Measurements from ENCODE around the gene PMPCA. TPM values are rescaled to one million over a fixed set of nuclear protein-coding genes. Genes with fewer than 3 reads are reported as not detected.

PMPCA gene
- total RNA-seq, 1 experiment from 2014 or later: 103 TPM

- no peak for TF ChIP-seq ZNF317 (CRISPR knock-in tag; IDR thresholded peaks at IDR 0.05; ENCODE audit: borderline replicate concordance, low read depth)
- TF ChIP-seq ZNF281 (CRISPR knock-in tag; IDR thresholded peaks at IDR 0.05): no peak
- no peak for TF ChIP-seq ZNF232 (CRISPR knock-in tag; IDR thresholded peaks at IDR 0.05)
- TF ChIP-seq, protein P1, sequence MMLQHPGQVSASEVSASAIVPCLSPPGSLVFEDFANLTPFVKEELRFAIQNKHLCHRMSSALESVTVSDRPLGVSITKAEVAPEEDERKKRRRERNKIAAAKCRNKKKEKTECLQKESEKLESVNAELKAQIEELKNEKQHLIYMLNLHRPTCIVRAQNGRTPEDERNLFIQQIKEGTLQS (CRISPR knock-in tag; conservative IDR thresholded peaks at IDR 0.05): no peak
- no peak for TF ChIP-seq FOXJ3 (CRISPR knock-in tag; IDR thresholded peaks at IDR 0.05; ENCODE audit: borderline replicate concordance)
- no peak for TF ChIP-seq ESRRA (CRISPR knock-in tag; IDR thresholded peaks at IDR 0.05; ENCODE audit: borderline replicate concordance)
Observed at GRCh38 chr9:136429683-136430491, 19.4 kb downstream of the PMPCA start (continued).

DNA sequence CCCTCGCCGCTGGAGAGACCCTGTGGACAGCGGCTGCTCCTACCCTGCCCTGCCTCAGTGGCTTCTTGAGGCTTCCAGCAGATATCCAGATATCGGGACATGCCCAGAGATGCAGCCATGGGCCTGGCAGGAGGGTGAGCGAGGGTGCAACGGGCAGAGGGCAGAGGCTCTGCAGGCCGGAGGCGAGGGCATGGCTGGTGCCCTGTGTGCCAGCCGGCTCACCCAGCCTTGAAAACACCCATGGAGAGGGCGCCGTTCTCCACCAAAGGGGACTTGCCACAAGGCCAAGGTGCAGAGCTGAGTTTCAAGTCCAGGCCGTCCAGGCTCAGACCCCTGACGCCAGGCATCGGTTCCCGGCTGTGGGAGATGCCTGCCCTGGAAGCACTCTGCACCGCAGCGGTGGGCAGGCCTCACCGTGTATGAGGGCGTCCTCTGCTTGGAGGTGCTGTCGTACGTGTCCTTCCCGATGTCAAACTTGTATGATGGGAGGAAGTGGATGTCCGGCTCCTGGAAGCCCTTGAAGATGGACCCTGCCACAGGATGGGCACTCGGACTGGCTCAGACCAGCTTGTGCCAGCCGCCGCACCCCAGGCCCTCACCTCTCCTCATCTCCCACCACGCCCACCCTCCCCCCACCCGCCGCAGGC is 20.3 kb downstream of the PMPCA start:
- Mint-ChIP-seq H3K9me3 (no peaks in the 10 kb centered on the region), H3K27me3 (ENCODE audit: low read depth) (no peaks in the 10 kb centered on the region), H3K4me1 (no peaks in the 10 kb centered on the region), H3K27ac (no peak overlapping the region), H3K4me3 (no peak overlapping the region), H3K36me3 (no peaks in the 10 kb centered on the region)
- TF ChIP-seq NR1H2 (CRISPR knock-in tag; IDR thresholded peaks at IDR 0.05) (no peak), FOXP4 (CRISPR knock-in tag; IDR thresholded peaks at IDR 0.05) (no peak)
- POLR2A ChIA-PET: no interaction called here
- CTCF ChIA-PET: interaction anchor here (1.0 to 1.3 kb wide), 4 partner anchors 8 to 213 kb away, joined by 3 to 5 read pairs (median 3); no protein-coding TSS in a partner anchor
- DNase-seq (ENCODE audit: low spot score) (no peak), ATAC-seq (no peak)

- Mint-ChIP-seq H3K36me3 (peaks cover 2% of the 10 kb centered on the region; the same call in 1 of the 2 replicates), H3K27ac (no peak overlapping the region), H3K4me1 (peaks cover 3% of the 10 kb centered on the region), H3K9me3 (no peaks in the 10 kb centered on the region), H3K27me3 (ENCODE audit: low read depth) (no peaks in the 10 kb centered on the region), H3K4me3 (no peak overlapping the region)
- no peak for ATAC-seq
- ChIA-PET POLR2A (no interaction called here), CTCF (no interaction called here)
- DNase-seq (ENCODE audit: low spot score): no peak
- no peak for TF ChIP-seq ZNF232 (CRISPR knock-in tag; IDR thresholded peaks at IDR 0.05)
- TF ChIP-seq ERG (CRISPR knock-in tag; IDR thresholded peaks at IDR 0.05): no peak
- TF ChIP-seq ATF2 (CRISPR knock-in tag; IDR thresholded peaks at IDR 0.05; ENCODE audit: borderline replicate concordance, low read depth): no peak
- no peak for TF ChIP-seq CREM (CRISPR knock-in tag; IDR thresholded peaks at IDR 0.05)
- TF ChIP-seq RORB (CRISPR knock-in tag; IDR thresholded peaks at IDR 0.05): no peak
- TF ChIP-seq NR2C2 (CRISPR knock-in tag; IDR thresholded peaks at IDR 0.05): no peak
- no peak for TF ChIP-seq TEAD4 (CRISPR knock-in tag; IDR thresholded peaks at IDR 0.05)
- no peak for TF ChIP-seq E2F5 (CRISPR knock-in tag; IDR thresholded peaks at IDR 0.05)
- no peak for TF ChIP-seq ELF4 (CRISPR knock-in tag; IDR thresholded peaks at IDR 0.05; ENCODE audit: low read depth)
- no peak for TF ChIP-seq TEAD1 (CRISPR knock-in tag; IDR thresholded peaks at IDR 0.05)
Observed at GRCh38 chr9:136431782-136432350, 21.4 kb downstream of the PMPCA start.
